ENCODE measurements around the gene CBR3.
"Not testable (repeated sequence)": the region's sequence is repeated elsewhere in the genome, so short reads cannot be mapped to it uniquely, and the experiment has no call there.

The CBR3 gene

GRCh38 chr21:36127250-36127904, 7.5 kb upstream of the CBR3 start:
- no peak overlapping the region for H3K4me3 Mint-ChIP-seq
- no peak overlapping the region for H3K27ac Mint-ChIP-seq
- peaks cover 15 to 23% of the 10 kb centered on the region in 2 donors for H3K4me1 Mint-ChIP-seq
- peaks cover 0 to 4% of the 10 kb centered on the region in 2 donors for H3K27me3 Mint-ChIP-seq
- no peaks in the 10 kb centered on the region for H3K36me3 Mint-ChIP-seq
- DNase-seq (no peak), ATAC-seq (replicated peaks) (no peak)
- no peaks in the 10 kb centered on the region for H3K9me3 Mint-ChIP-seq

GRCh38 chr21:36127977-36128376, 6.9 kb upstream of the CBR3 start:
- Mint-ChIP-seq H3K27ac (peak overlapping the region; percentile 3), H3K27me3 (peaks cover 0 to 4% of the 10 kb centered on the region in 2 donors), H3K36me3 (no peaks in the 10 kb centered on the region), H3K9me3 (no peaks in the 10 kb centered on the region), H3K4me3 (no peak overlapping the region), H3K4me1 (peaks cover 15 to 23% of the 10 kb centered on the region in 2 donors)
- ATAC-seq (replicated peaks) (no peak), DNase-seq (no peak)

- Mint-ChIP-seq H3K36me3 (no peaks in the 10 kb centered on the region), H3K4me3 (peak overlapping the region; percentile 41 to 68), H3K9me3 (no peaks in the 10 kb centered on the region)
These were observed 5.7 kb upstream of the CBR3 start for GRCh38 chr21:36129219-36129618.

GRCh38 chr21:36130414-36130762, 4.5 kb upstream of the CBR3 start:
- DNase-seq; H3K27me3 Mint-ChIP-seq; ATAC-seq (replicated peaks); H3K9me3 Mint-ChIP-seq; H3K36me3 Mint-ChIP-seq: not testable (repeated sequence)
- Mint-ChIP-seq H3K4me1 (peaks cover 20 to 32% of the 10 kb centered on the region in 2 donors), H3K27ac (peak overlapping the region; percentile 88), H3K4me3 (peak overlapping the region; percentile 93 to 95)

More at GRCh38 chr21:36129219-36129618, 5.7 kb upstream of the CBR3 start:
- Mint-ChIP-seq H3K27me3 (peaks cover 0 to 4% of the 10 kb centered on the region in 2 donors), H3K4me1 (peaks cover 19 to 28% of the 10 kb centered on the region in 2 donors), H3K27ac (no peak overlapping the region)
- ATAC-seq (replicated peaks), result no peak
- no peak for DNase-seq

- H3K27ac Mint-ChIP-seq; H3K36me3 Mint-ChIP-seq; DNase-seq; H3K9me3 Mint-ChIP-seq; ATAC-seq (replicated peaks); H3K27me3 Mint-ChIP-seq: not testable (repeated sequence)
- peaks cover 20 to 28% of the 10 kb centered on the region in 2 donors for H3K4me1 Mint-ChIP-seq
- peak overlapping the region; percentile 93 to 95 for H3K4me3 Mint-ChIP-seq
These were observed 4.0 kb upstream of the CBR3 start for GRCh38 chr21:36130839-36131238.

- H3K27ac Mint-ChIP-seq, result no peak overlapping the region
- H3K4me3 Mint-ChIP-seq, result no peak overlapping the region
- H3K36me3 Mint-ChIP-seq, result peaks cover 1 to 3% of the 10 kb centered on the region in 2 donors
- DNase-seq (no peak), ATAC-seq (replicated peaks) (no peak)
- H3K9me3 Mint-ChIP-seq, result no peaks in the 10 kb centered on the region
- H3K4me1 Mint-ChIP-seq, result peaks cover 20 to 37% of the 10 kb centered on the region in 2 donors
- H3K27me3 Mint-ChIP-seq, result peaks cover 0 to 4% of the 10 kb centered on the region in 2 donors
These were observed 2.2 kb upstream of the CBR3 start for GRCh38 chr21:36132696-36133095.

- DNase-seq, result peak; percentile 53
- Mint-ChIP-seq H3K9me3 (no peaks in the 10 kb centered on the region), H3K27ac (peak overlapping the region; percentile 88), H3K27me3 (no peaks in the 10 kb centered on the region), H3K4me1 (peaks cover 15 to 35% of the 10 kb centered on the region in 2 donors), H3K4me3 (peak overlapping the region; percentile 88 to 91), H3K36me3 (peaks cover 1 to 6% of the 10 kb centered on the region in 2 donors)
- peak; percentile 81 to 86 for ATAC-seq (replicated peaks)
These were observed 668 bp downstream of the CBR3 start for GRCh38 chr21:36135391-36136102.

GRCh38 chr21:36139791-36140190, 4.9 kb downstream of the CBR3 start:
- not testable (repeated sequence) for H3K9me3 Mint-ChIP-seq; H3K27ac Mint-ChIP-seq; DNase-seq; H3K4me3 Mint-ChIP-seq; ATAC-seq (replicated peaks); H3K27me3 Mint-ChIP-seq
- H3K36me3 Mint-ChIP-seq, result peaks cover 5 to 14% of the 10 kb centered on the region in 2 donors
- peaks cover 12 to 27% of the 10 kb centered on the region in 2 donors for H3K4me1 Mint-ChIP-seq

- peaks cover 10 to 22% of the 10 kb centered on the region in 2 donors for H3K4me1 Mint-ChIP-seq
- H3K9me3 Mint-ChIP-seq, result no peaks in the 10 kb centered on the region
- no peak overlapping the region for H3K27ac Mint-ChIP-seq
- DNase-seq (peak; percentile 78), ATAC-seq (replicated peaks) (peak; percentile 97 to 98)
- no peaks in the 10 kb centered on the region for H3K27me3 Mint-ChIP-seq
- H3K4me3 Mint-ChIP-seq, result no peak overlapping the region
- H3K36me3 Mint-ChIP-seq, result peaks cover 12 to 22% of the 10 kb centered on the region in 2 donors
These were observed 6.6 kb downstream of the CBR3 start for GRCh38 chr21:36141513-36141925.

- H3K27ac Mint-ChIP-seq; H3K4me3 Mint-ChIP-seq; DNase-seq; H3K9me3 Mint-ChIP-seq; H3K27me3 Mint-ChIP-seq; ATAC-seq (replicated peaks): not testable (repeated sequence)
- Mint-ChIP-seq H3K4me1 (peaks cover 8 to 12% of the 10 kb centered on the region in 2 donors), H3K36me3 (peaks cover 11 to 16% of the 10 kb centered on the region in 2 donors)
These were observed 9.4 kb downstream of the CBR3 start for GRCh38 chr21:36144233-36144632.

- no peak overlapping the region for H3K27ac Mint-ChIP-seq
These were observed 10.4 kb downstream of the CBR3 start for GRCh38 chr21:36145259-36145658.

GRCh38 chr21:36147911-36148310, 13.0 kb downstream of the CBR3 start:
- Mint-ChIP-seq H3K27me3 (no peaks in the 10 kb centered on the region), H3K27ac (no peak overlapping the region), H3K36me3 (peaks cover 8 to 11% of the 10 kb centered on the region in 2 donors), H3K4me1 (peaks cover 16 to 21% of the 10 kb centered on the region in 2 donors), H3K9me3 (no peaks in the 10 kb centered on the region), H3K4me3 (no peak overlapping the region)
- ATAC-seq (replicated peaks) (no peak), DNase-seq (no peak)

More at GRCh38 chr21:36145259-36145658, 10.4 kb downstream of the CBR3 start:
- Mint-ChIP-seq H3K4me1 (peaks cover 15 to 22% of the 10 kb centered on the region in 2 donors), H3K4me3 (no peak overlapping the region), H3K36me3 (peaks cover 11 to 16% of the 10 kb centered on the region in 2 donors), H3K9me3 (no peaks in the 10 kb centered on the region), H3K27me3 (no peaks in the 10 kb centered on the region)
- DNase-seq, result no peak
- ATAC-seq (replicated peaks), result no peak

GRCh38 chr21:36148886-36149285, 14.0 kb downstream of the CBR3 start:
- H3K27ac Mint-ChIP-seq, result no peak overlapping the region
- H3K36me3 Mint-ChIP-seq, result peaks cover 7 to 9% of the 10 kb centered on the region in 2 donors
- H3K9me3 Mint-ChIP-seq, result no peaks in the 10 kb centered on the region
- peaks cover 20 to 27% of the 10 kb centered on the region in 2 donors for H3K4me1 Mint-ChIP-seq
- no peak overlapping the region for H3K4me3 Mint-ChIP-seq
- no peak for DNase-seq
- no peaks in the 10 kb centered on the region for H3K27me3 Mint-ChIP-seq
- ATAC-seq (replicated peaks), result no peak

GRCh38 chr21:36149788-36150711, 15.2 kb downstream of the CBR3 start:
- Mint-ChIP-seq H3K9me3 (no peaks in the 10 kb centered on the region), H3K4me3 (peak overlapping the region; percentile 51 to 71), H3K4me1 (peaks cover 20 to 27% of the 10 kb centered on the region in 2 donors), H3K36me3 (peaks cover 7 to 8% of the 10 kb centered on the region in 2 donors), H3K27me3 (no peaks in the 10 kb centered on the region), H3K27ac (peak overlapping the region; percentile 89)
- ATAC-seq (replicated peaks) (peak; percentile 94 to 95), DNase-seq (no peak)
